C4-2B (cell line): ENCODE results near the gene TRIM67.

Source experiments
- CTCF ChIP-seq: fragments of 450-650 bp; conservative IDR thresholded peaks from 2 replicates; pipeline ENCODE4 v1.5.1; 2017; ENCODE audit warnings: mild to moderate bottlenecking
- ZFX ChIP-seq: fragments of 450-650 bp; IDR thresholded peaks from 2 replicates; pipeline ENCODE4 v1.6.1; 2017

- TF ChIP-seq CTCF (no peak), ZFX (no peak)
Observed at GRCh38 chr1:231188072-231188471, 26.2 kb downstream of the TRIM67 start.
